Endothelial cell of umbilical vein (primary cell): ENCODE data around the gene FTH1. TPM values are rescaled to one million over a fixed set of nuclear protein-coding genes. Genes with fewer than 3 reads are reported as not detected.

Experiments
- BruUV-seq: library from RNA; stranded (reverse); fragments of 400-500 nt; replicated peaks from 2 replicates; lab custom pipeline; 2021; lab: Mats Ljungman, UMichigan
- CTCF ChIA-PET: fragments of 300-600, 350-600 bp; sonication (Branson Sonifier 250); formaldehyde crosslinking; loops from one replicate; lab custom pipeline; 2021; ENCODE audit warnings: antibody characterized with exemption, inconsistent platforms; lab: Charles Lee
- POLR2A ChIA-PET: fragments of 300-600, 350-600 bp; sonication (Branson Sonifier 250); formaldehyde crosslinking; loops from one replicate; lab custom pipeline; 2021; ENCODE audit warnings: antibody characterized with exemption, inconsistent platforms; lab: Charles Lee
- DNase-seq: peaks from one replicate; pipeline ENCODE4 v3.0.0-alpha.2; 2011; ENCODE audit warnings: low read depth, low spot score
- FAIRE-seq: peaks from 2 replicates; lab custom pipeline; 2011; peaks lifted over from hg19 to GRCh38; lab: Jason Lieb, UNC
- H2AFZ ChIP-seq: 2 replicates; pipeline ENCODE4 v1.6.0; 2012; ENCODE audit warnings: low read depth, low read length, control low read depth, inconsistent platforms
- H3K27ac ChIP-seq: 2 replicates; pipeline ENCODE4 v1.5.1; 2011; ENCODE audit warnings: low read depth, mild to moderate bottlenecking, control low read depth, low read length, moderate library complexity; ENCODE audit not compliant: insufficient read depth
- H3K27me3 ChIP-seq, 2 experiments: 2 replicates each; pipeline versions ENCODE4 v1.6.0 to v1.6.1; 2011; ENCODE audit warnings: low read length in 2 of 2, mixed read lengths in 1 of 2; ENCODE audit not compliant: control insufficient read depth in 2 of 2, insufficient read depth in 2 of 2
- H3K36me3 ChIP-seq, 2 experiments: 2 replicates in 1 of 2; 3 replicates in 1 of 2; pipeline ENCODE4 v1.5.1; 2011; ENCODE audit warnings: low read length in 2 of 2, mild to moderate bottlenecking in 1 of 2, moderate library complexity in 1 of 2; ENCODE audit not compliant: control insufficient read depth in 2 of 2, insufficient read depth in 2 of 2; ENCODE audit errors: extremely low read depth in 1 of 2
- H3K4me1 ChIP-seq: 3 replicates; pipeline ENCODE4 v1.5.1; 2011; ENCODE audit warnings: mild to moderate bottlenecking, low read length; ENCODE audit not compliant: control insufficient read depth, insufficient read depth; ENCODE audit errors: extremely low read depth
- H3K4me2 ChIP-seq: 2 replicates; pipeline ENCODE4 v1.6.1; 2011; ENCODE audit warnings: low read length, control low read depth, mixed read lengths; ENCODE audit not compliant: insufficient read depth
- H3K4me3 ChIP-seq, 3 experiments: fragments of 200-600 bp in 1 of 3; sonication (generic), shearing (Covaris generic) in 1 of 3; replicated peaks in 1 of 3; 2 replicates each; pipeline ENCODE4 v1.5.1; 2011 to 2016; ENCODE audit warnings: control low read depth in 3 of 3, low read length in 3 of 3, mild to moderate bottlenecking in 2 of 3, inconsistent platforms in 1 of 3, low read depth in 1 of 3, moderate library complexity in 1 of 3; ENCODE audit not compliant: insufficient read depth in 1 of 3
- H3K79me2 ChIP-seq: 2 replicates; pipeline ENCODE4 v1.6.0; 2012; ENCODE audit warnings: low read length, inconsistent platforms; ENCODE audit not compliant: control insufficient read depth, insufficient read depth
- H3K9ac ChIP-seq: replicated peaks from 2 replicates; pipeline ENCODE3; 2011; ENCODE audit warnings: low read length, control low read depth; ENCODE audit not compliant: insufficient read depth; ENCODE audit errors: extremely low read depth
- H3K9me1 ChIP-seq: replicated peaks from 3 replicates; pipeline ENCODE4 v1.6.0; 2011; ENCODE audit warnings: mild to moderate bottlenecking, low read length; ENCODE audit not compliant: control insufficient read depth, insufficient read depth; ENCODE audit errors: extremely low read depth
- H3K9me3 ChIP-seq: replicated peaks from 2 replicates; pipeline ENCODE4 v1.5.1; 2012; ENCODE audit warnings: low read length, inconsistent platforms; ENCODE audit not compliant: control insufficient read depth, insufficient read depth
- H4K20me1 ChIP-seq: replicated peaks from 2 replicates; pipeline ENCODE3; 2011; ENCODE audit warnings: mild to moderate bottlenecking, low read length; ENCODE audit not compliant: control insufficient read depth, insufficient read depth; ENCODE audit errors: extremely low read depth
- FOS ChIP-seq: IDR thresholded peaks from 2 replicates; pipeline ENCODE4 v1.6.1; 2011; ENCODE audit warnings: mild to moderate bottlenecking, low read length, moderate library complexity, borderline replicate concordance; ENCODE audit not compliant: insufficient read depth
- POLR2A ChIP-seq: IDR thresholded peaks from 2 replicates; pipeline ENCODE4 v1.6.1; 2012; ENCODE audit warnings: low read depth, mild to moderate bottlenecking, control low read depth, low read length
- POLR2AphosphoS5 ChIP-seq: IDR thresholded peaks from 2 replicates; pipeline ENCODE4 v1.6.1; 2012; ENCODE audit warnings: low read depth, mild to moderate bottlenecking, control low read depth, low read length, moderate library complexity; ENCODE audit not compliant: insufficient read depth
- dilution Hi-C: fragments of 300-500 bp; cut with MboI; formaldehyde crosslinking; loops from one replicate; pipeline ENCODE4 v1.15.0; 2019; ENCODE audit warnings: low sequenced_read_pairs; ENCODE audit not compliant: extremely low pct_ligation_motif_present
- intact Hi-C: fragments of 100-400 bp; cut with micrococcal nuclease; formaldehyde crosslinking; loops from one replicate; pipeline ENCODE4 v1.10.0; 2022
- polyA plus RNA-seq, 4 experiments: library from polyadenylated mRNA; depleted of rRNA in 3 of 4; stranded (reverse) in 3 of 4; unstranded in 1 of 4; fragments of >200 nt; gene quantifications; 2 replicates each; pipeline versions ENCODE4 v1.2.1 to v1.2.3, GENCODE V29; 2011 to 2012; ENCODE audit warnings: missing spikeins in 1 of 4
- total RNA-seq: library from RNA; stranded (reverse); gene quantifications from 2 replicates; pipeline ENCODE4 v1.2.3, GENCODE V29; 2021
- TF ChIP-seq, protein P1 (sequence below), 2 donors: IDR thresholded peaks; 1 replicate in 1 of 2; 2 replicates in 1 of 2; pipeline ENCODE4 v1.5.1; 2011; ENCODE audit warnings: low read length in 2 of 2, mild to moderate bottlenecking in 2 of 2, moderate library complexity in 2 of 2, control low read depth in 1 of 2, inconsistent platforms in 1 of 2, low read depth in 1 of 2; ENCODE audit not compliant: insufficient read depth in 1 of 2; ENCODE audit errors: extremely low read depth in 1 of 2
- TF ChIP-seq, protein P2 (sequence below): IDR thresholded peaks from 2 replicates; pipeline ENCODE4 v1.6.1; 2011; ENCODE audit not compliant: insufficient read depth, insufficient read length

Gene FTH1
- total and polyA plus RNA-seq, 2 donors (not counting 3 experiments of a cell fraction or from before 2014, with no cell fraction given): 1,177 to 2,501 TPM

DNA sequence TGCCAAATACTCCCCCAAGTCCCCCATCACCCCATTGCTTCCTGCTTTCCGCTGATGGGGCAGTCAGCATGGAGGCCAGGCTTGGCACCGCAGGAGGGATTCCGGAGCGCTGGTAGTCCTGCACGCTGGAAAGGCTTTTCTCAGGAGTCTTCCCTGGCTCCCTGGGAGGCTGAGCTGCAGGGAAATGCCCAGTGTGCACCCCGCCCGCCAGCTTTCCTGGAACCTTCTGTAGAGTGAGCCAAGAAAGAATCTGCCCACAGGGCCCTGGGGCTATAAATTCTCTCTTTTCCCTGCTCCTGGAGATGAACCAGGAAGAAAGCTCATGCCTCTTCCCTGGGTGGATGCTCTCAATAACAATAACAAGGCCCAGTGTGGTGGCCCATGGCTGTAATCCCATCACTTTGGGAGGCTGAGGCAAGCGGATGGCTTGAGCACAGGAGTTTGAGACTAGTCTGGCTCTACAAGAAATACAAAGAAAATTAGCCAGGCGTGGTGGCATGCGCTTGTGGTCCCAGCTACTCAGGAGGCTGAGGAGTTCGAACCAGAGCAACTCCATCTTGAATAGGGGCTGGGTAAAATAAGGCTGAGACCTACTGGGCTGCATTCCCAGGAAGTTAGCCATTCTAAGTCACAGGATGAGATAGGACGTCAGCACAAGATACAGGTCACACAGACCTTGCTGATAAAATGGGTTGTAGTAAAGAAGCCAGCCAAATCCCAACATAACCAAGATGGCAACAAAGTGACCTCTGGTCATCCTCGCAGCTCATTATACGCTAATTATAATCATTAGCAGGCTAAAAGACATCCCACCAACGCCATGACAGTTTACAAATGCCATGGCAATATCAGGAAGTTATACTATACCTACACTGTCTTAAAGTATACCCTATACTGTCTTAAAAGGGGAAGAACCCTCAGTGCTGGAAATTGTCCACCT is 46.4 kb upstream of the FTH1 start:
- Histone ChIP-seq H3K9me1 (no peaks in the 10 kb centered on the region), H3K27me3 (no peaks in the 10 kb centered on the region), H3K9me3 (no peaks in the 10 kb centered on the region), H4K20me1 (no peaks in the 10 kb centered on the region), H3K36me3 (no peaks in the 10 kb centered on the region), H3K4me1 (no peaks in the 10 kb centered on the region), H3K79me2 (no peaks in the 10 kb centered on the region), H3K9ac (no peak overlapping the region), H2AFZ (no peak overlapping the region), H3K4me2 (no peak overlapping the region), H3K27ac (no peak overlapping the region), H3K4me3 (no peak overlapping the region)
- ChIA-PET CTCF (interaction anchor here (1.6 kb wide), 1 partner anchor 94 kb away, joined by 4 read pairs; no protein-coding TSS in a partner anchor), POLR2A (no interaction called here)
- DNase-seq (no peak), FAIRE-seq (no peak)
- no TSS peak for BruUV-seq
- dilution Hi-C loops: no loop called here
- TF ChIP-seq POLR2A (no peak), POLR2AphosphoS5 (no peak)
- intact Hi-C loops: no loop called here

DNA sequence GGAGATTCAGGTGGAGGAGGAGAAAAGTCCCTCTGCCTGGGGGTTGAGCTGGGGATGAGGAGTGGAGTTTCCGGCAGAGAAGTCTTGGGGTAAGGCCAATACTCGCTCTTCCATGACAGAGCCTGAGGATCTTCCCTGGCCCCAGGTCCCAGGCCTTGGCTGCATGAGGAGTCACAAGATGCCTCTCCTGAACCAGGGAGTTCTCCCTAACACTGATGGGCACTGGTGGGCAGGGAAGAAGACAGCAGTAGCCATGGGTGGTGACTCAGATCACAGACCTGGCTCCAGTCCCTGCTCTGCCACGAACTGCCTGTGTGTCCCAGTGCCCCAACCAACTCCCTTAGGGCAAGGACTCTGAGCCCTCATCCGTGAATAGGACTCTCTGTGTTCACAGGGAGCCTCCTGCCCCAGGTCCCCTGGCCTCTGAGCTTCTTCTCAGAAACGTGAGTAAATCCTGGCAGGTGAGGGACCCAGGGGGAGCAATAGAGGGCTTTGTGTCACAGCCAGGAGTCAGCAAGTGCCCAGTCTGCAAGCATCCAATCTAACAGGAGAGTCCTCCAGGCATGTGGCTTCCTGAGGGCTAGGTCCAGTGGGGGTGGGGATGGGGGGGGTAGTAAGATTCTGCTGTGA is 45.5 kb upstream of the FTH1 start:
- FAIRE-seq (no peak), DNase-seq (no peak)
- CTCF ChIA-PET: interaction anchor here (0.7 to 1.6 kb wide), 4 partner anchors 9 to 114 kb away, joined by 3 to 4 read pairs (median 4); no protein-coding TSS in a partner anchor
- H3K9me1 ChIP-seq: no peaks in the 10 kb centered on the region
- TF ChIP-seq, protein P1, sequence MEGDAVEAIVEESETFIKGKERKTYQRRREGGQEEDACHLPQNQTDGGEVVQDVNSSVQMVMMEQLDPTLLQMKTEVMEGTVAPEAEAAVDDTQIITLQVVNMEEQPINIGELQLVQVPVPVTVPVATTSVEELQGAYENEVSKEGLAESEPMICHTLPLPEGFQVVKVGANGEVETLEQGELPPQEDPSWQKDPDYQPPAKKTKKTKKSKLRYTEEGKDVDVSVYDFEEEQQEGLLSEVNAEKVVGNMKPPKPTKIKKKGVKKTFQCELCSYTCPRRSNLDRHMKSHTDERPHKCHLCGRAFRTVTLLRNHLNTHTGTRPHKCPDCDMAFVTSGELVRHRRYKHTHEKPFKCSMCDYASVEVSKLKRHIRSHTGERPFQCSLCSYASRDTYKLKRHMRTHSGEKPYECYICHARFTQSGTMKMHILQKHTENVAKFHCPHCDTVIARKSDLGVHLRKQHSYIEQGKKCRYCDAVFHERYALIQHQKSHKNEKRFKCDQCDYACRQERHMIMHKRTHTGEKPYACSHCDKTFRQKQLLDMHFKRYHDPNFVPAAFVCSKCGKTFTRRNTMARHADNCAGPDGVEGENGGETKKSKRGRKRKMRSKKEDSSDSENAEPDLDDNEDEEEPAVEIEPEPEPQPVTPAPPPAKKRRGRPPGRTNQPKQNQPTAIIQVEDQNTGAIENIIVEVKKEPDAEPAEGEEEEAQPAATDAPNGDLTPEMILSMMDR (IDR thresholded peaks at IDR 0.05; ENCODE audit: extremely low read depth in 1 of 2, insufficient read depth in 1 of 2, low read depth in 1 of 2, low read length in 2 of 2): no peak
- TF ChIP-seq, protein P2, sequence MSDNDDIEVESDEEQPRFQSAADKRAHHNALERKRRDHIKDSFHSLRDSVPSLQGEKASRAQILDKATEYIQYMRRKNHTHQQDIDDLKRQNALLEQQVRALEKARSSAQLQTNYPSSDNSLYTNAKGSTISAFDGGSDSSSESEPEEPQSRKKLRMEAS: no peak
- TF ChIP-seq FOS (no peak), POLR2AphosphoS5 (no peak)
- H3K9ac ChIP-seq: no peak overlapping the region
- no peak overlapping the region for H3K4me2 ChIP-seq
- BruUV-seq: no TSS peak
- H3K4me3 ChIP-seq: no peak overlapping the region
- no peaks in the 10 kb centered on the region for H3K27me3 ChIP-seq
- POLR2A ChIA-PET: no interaction called here
- H3K4me1 ChIP-seq: no peaks in the 10 kb centered on the region
- no peak overlapping the region for H2AFZ ChIP-seq
- intact Hi-C loops: no loop called here
- no peaks in the 10 kb centered on the region for H3K9me3 ChIP-seq
- dilution Hi-C loops: no loop called here
- H3K27ac ChIP-seq: no peak overlapping the region
- no peaks in the 10 kb centered on the region for H4K20me1 ChIP-seq
- H3K79me2 ChIP-seq: no peaks in the 10 kb centered on the region
- H3K36me3 ChIP-seq: no peaks in the 10 kb centered on the region
